ENCODE data around the gene TPP1. TPM values are rescaled to one million over a fixed set of nuclear protein-coding genes. Genes with fewer than 3 reads are reported as not detected.

The TPP1 gene
- total and polyA plus RNA-seq, 9 of the 15 experiments (the other 6 are each of a cell fraction or from before 2014, with no cell fraction given), result 7.5 to 75.8 (median 15.7) TPM

DNA sequence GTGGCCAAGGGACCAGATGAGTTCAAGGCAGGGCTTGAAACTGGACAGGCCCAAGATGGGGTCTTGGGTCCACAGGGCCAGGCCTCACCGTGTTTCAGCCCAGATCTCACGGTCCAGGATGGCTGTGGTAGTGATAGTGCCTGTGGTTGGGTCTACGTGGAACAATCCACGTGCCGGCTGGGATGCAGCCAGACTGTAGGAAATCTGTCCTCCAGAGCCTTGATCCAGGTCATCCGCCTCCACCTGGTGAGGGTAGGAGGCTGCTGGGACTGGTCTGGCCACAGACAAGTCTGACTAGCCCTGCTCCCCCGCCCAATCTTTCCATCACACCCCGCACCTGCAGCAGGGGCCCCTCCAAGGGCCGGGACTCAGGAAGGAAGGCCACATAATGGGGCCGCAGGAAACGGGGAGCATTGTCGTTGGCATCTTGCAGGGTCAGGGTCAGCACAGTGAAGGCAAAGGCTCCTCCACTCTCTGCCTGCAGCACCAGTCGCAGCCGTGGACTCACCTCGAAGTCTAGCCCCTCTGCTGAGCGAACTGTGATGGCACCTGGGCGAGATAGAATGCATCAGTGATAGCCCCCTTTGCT lies 6.7 kb upstream of the TPP1 start:
- Histone ChIP-seq H3K4me2 (ENCODE audit: insufficient read depth, low read length) (no peak overlapping the region), H3K9me1 (ENCODE audit: control insufficient read depth, insufficient read depth, low read length) (no peaks in the 10 kb centered on the region), H3K9me3 (replicated peaks; ENCODE audit: control insufficient read depth, insufficient read depth, low read depth, low read length) (no peaks in the 10 kb centered on the region), H2AFZ (ENCODE audit: low read depth, low read length) (no peak overlapping the region), H3K4me1 (replicated peaks in 1 of 2; ENCODE audit: control insufficient read depth in 2 of 2, insufficient read depth in 2 of 2, low read length in 2 of 2) (peaks cover 0 to 38% of the 10 kb centered on the region in 2 experiments; a peak in 2 of 5 replicates), H3K27ac (ENCODE audit: extremely low read depth, low read depth, low read length) (no peak overlapping the region), H4K20me1 (replicated peaks; ENCODE audit: control insufficient read depth, insufficient read depth, low read length) (no peaks in the 10 kb centered on the region), H3K79me2 (ENCODE audit: control insufficient read depth, insufficient read depth, low read length) (no peaks in the 10 kb centered on the region), H3K4me3 (no peak overlapping the region), H3K27me3 (ENCODE audit: control insufficient read depth in 2 of 2, insufficient read depth in 2 of 2, low read length in 2 of 2) (peaks cover 3 to 37% of the 10 kb centered on the region in 2 experiments; a peak in 4 of 5 replicates), H3K9ac (ENCODE audit: insufficient read depth in 1 of 2, low read depth in 2 of 2, low read length in 2 of 2) (peak overlapping the region in 1 of 2 experiments; percentile 37; a peak in 1 of 4 replicates), H3K36me3 (ENCODE audit: control insufficient read depth, insufficient read depth, low read length) (no peaks in the 10 kb centered on the region)
- WGBS (ENCODE audit: insufficient coverage, low coverage, missing lambda C conversion rate), result 20% methylated on average over 17 of the region's 17 CpGs
- no TSS peak for BruUV-seq (replicated peaks)
- POLR2A ChIA-PET, result interaction anchor here (0.5 to 2.0 kb wide), 2 partner anchors 10 to 57 kb away, joined by 3 to 6 read pairs; partner anchors contain the start of gene MRPL17
- intact Hi-C loops (cut with micrococcal nuclease) (no loop called here), in situ Hi-C loops (cut with MboI) (no loop called here)
- FAIRE-seq (no peak), ATAC-seq (no peak), DNase-seq (ENCODE audit: extremely low read depth in 1 of 4, low spot score in 3 of 4) (no peak)
- TF ChIP-seq, protein P1, sequence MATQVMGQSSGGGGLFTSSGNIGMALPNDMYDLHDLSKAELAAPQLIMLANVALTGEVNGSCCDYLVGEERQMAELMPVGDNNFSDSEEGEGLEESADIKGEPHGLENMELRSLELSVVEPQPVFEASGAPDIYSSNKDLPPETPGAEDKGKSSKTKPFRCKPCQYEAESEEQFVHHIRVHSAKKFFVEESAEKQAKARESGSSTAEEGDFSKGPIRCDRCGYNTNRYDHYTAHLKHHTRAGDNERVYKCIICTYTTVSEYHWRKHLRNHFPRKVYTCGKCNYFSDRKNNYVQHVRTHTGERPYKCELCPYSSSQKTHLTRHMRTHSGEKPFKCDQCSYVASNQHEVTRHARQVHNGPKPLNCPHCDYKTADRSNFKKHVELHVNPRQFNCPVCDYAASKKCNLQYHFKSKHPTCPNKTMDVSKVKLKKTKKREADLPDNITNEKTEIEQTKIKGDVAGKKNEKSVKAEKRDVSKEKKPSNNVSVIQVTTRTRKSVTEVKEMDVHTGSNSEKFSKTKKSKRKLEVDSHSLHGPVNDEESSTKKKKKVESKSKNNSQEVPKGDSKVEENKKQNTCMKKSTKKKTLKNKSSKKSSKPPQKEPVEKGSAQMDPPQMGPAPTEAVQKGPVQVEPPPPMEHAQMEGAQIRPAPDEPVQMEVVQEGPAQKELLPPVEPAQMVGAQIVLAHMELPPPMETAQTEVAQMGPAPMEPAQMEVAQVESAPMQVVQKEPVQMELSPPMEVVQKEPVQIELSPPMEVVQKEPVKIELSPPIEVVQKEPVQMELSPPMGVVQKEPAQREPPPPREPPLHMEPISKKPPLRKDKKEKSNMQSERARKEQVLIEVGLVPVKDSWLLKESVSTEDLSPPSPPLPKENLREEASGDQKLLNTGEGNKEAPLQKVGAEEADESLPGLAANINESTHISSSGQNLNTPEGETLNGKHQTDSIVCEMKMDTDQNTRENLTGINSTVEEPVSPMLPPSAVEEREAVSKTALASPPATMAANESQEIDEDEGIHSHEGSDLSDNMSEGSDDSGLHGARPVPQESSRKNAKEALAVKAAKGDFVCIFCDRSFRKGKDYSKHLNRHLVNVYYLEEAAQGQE (IDR thresholded peaks at IDR 0.05; ENCODE audit: borderline replicate concordance), result no peak
- TF ChIP-seq, protein P1 (CRISPR knock-in tag; IDR thresholded peaks at IDR 0.05; ENCODE audit: low read depth), result no peak
- TF ChIP-seq ZNF174 (CRISPR knock-in tag; IDR thresholded peaks at IDR 0.05), result no peak
- no peak for TF ChIP-seq SMAD2 (IDR thresholded peaks at IDR 0.05; ENCODE audit: low read depth, low read length)
- TF ChIP-seq FIP1L1 (IDR thresholded peaks at IDR 0.05; ENCODE audit: low read depth, low read length, poor library complexity, severe bottlenecking), result no peak
- no peak for TF ChIP-seq ZNF780A (CRISPR knock-in tag; IDR thresholded peaks at IDR 0.05)
- TF ChIP-seq ZNF23 (CRISPR knock-in tag; IDR thresholded peaks at IDR 0.05), result no peak
- CTCF ChIA-PET (ENCODE audit: low intra/inter-chr PET ratio), result no interaction called here

All from K562 (cell line).